Mesendoderm (in vitro differentiated cells): Measurements from ENCODE around the gene RASA3.
A peak's percentile ranks its signal among the peaks of the same experiment; 100 is the strongest.

Source experiments
- DNase-seq: peaks from one replicate; pipeline ENCODE4 v3.0.0; 2013
- H2AK5ac ChIP-seq: 2 replicates; pipeline ENCODE4 v1.6.1; 2013; ENCODE audit warnings: low read length, inconsistent platforms
- H2BK120ac ChIP-seq: 2 replicates; pipeline ENCODE4 v1.6.1; 2013; ENCODE audit warnings: low read depth, mild to moderate bottlenecking, low read length, moderate library complexity, mixed read lengths
- H2BK15ac ChIP-seq: replicated peaks from 2 replicates; pipeline ENCODE4 v1.6.1; 2013; ENCODE audit warnings: low read depth, mild to moderate bottlenecking, moderate library complexity
- H2BK5ac ChIP-seq: 2 replicates; pipeline ENCODE4 v1.6.1; 2013; ENCODE audit warnings: low read length, inconsistent platforms
- H3K18ac ChIP-seq: 2 replicates; pipeline ENCODE4 v1.6.1; 2013; ENCODE audit warnings: mild to moderate bottlenecking, low read length, mixed read lengths
- H3K23ac ChIP-seq: one replicate; pipeline ENCODE4 v1.6.1; 2013; ENCODE audit warnings: low read length
- H3K27ac ChIP-seq: 2 replicates; pipeline ENCODE4 v1.5.1; 2013; ENCODE audit warnings: low read depth, mild to moderate bottlenecking, inconsistent platforms, low read length, moderate library complexity
- H3K27me3 ChIP-seq: 2 replicates; pipeline ENCODE4 v1.6.1; 2013; ENCODE audit warnings: low read length, control low read depth, mild to moderate bottlenecking, inconsistent platforms; ENCODE audit not compliant: insufficient read depth, poor library complexity
- H3K36me3 ChIP-seq: 2 replicates; pipeline ENCODE4 v1.6.1; 2013; ENCODE audit warnings: low read length, inconsistent platforms; ENCODE audit not compliant: control insufficient read depth, insufficient read depth
- H3K4ac ChIP-seq: one replicate; pipeline ENCODE4 v1.6.1; 2013; ENCODE audit warnings: low read depth, mild to moderate bottlenecking, low read length, moderate library complexity
- H3K4me1 ChIP-seq: 2 replicates; pipeline ENCODE4 v1.6.1; 2013; ENCODE audit warnings: low read depth, low read length, inconsistent platforms; ENCODE audit not compliant: control insufficient read depth
- H3K4me2 ChIP-seq: 2 replicates; pipeline ENCODE4 v1.6.1; 2013; ENCODE audit warnings: low read length
- H3K4me3 ChIP-seq: 2 replicates; pipeline ENCODE4 v1.5.1; 2013; ENCODE audit warnings: mild to moderate bottlenecking, low read length
- H3K56ac ChIP-seq: one replicate; pipeline ENCODE4 v1.6.1; 2013; ENCODE audit warnings: low read length
- H3K79me1 ChIP-seq: 2 replicates; pipeline ENCODE4 v1.6.1; 2013; ENCODE audit warnings: low read length, inconsistent platforms
- H3K79me2 ChIP-seq: 2 replicates; pipeline ENCODE4 v1.6.1; 2013; ENCODE audit warnings: mild to moderate bottlenecking, low read length; ENCODE audit not compliant: control insufficient read depth, insufficient read depth
- H3K9ac ChIP-seq: 2 replicates; pipeline ENCODE4 v1.6.1; 2013; ENCODE audit warnings: low read length, inconsistent platforms
- H4K5ac ChIP-seq: one replicate; pipeline ENCODE4 v1.6.1; 2013; ENCODE audit warnings: low read length
- H4K8ac ChIP-seq: one replicate; pipeline ENCODE4 v1.6.1; 2013; ENCODE audit warnings: low read depth, mild to moderate bottlenecking, control low read depth, low read length, moderate library complexity
- WGBS: extraction: QIAGEN DNeasy Blood & Tissue Kit; methylation state at CpG from one replicate; pipeline ENCODE4 v1.1.7; 2013; ENCODE audit warnings: low lambda C conversion rate, missing lambda C conversion rate; ENCODE audit not compliant: insufficient coverage; ENCODE audit errors: extremely low coverage; 5-methylcytosine and 5-hydroxymethylcytosine counted together

RASA3 gene

GRCh38 chr13:114071991-114072390 is 60.4 kb downstream of the RASA3 start:
- no peak overlapping the region for H3K27ac ChIP-seq
- WGBS: no CpG with 5 or more reads among the region's 14 CpGs

GRCh38 chr13:114071410-114071809 is 61.0 kb downstream of the RASA3 start:
- Histone ChIP-seq H3K18ac (no peak overlapping the region), H4K8ac (no peak overlapping the region), H3K27me3 (no peaks in the 10 kb centered on the region), H3K23ac (no peak overlapping the region), H3K36me3 (no peaks in the 10 kb centered on the region), H3K79me2 (no peaks in the 10 kb centered on the region), H3K4me3 (no peak overlapping the region), H2BK15ac (no peak overlapping the region), H3K79me1 (no peaks in the 10 kb centered on the region), H4K5ac (no peak overlapping the region), H2BK120ac (no peak overlapping the region), H3K4me1 (no peaks in the 10 kb centered on the region), H3K4ac (no peak overlapping the region), H2AK5ac (no peak overlapping the region), H3K56ac (no peak overlapping the region), H3K27ac (no peak overlapping the region), H3K4me2 (no peak overlapping the region), H2BK5ac (no peak overlapping the region), H3K9ac (no peak overlapping the region)
- DNase-seq: peak; percentile 37
- no CpG with 5 or more reads among the region's 10 CpGs for WGBS

More at GRCh38 chr13:114071991-114072390, 60.4 kb downstream of the RASA3 start:
- Histone ChIP-seq H3K27me3 (no peaks in the 10 kb centered on the region), H3K4ac (no peak overlapping the region), H3K4me2 (no peak overlapping the region), H3K9ac (no peak overlapping the region), H2BK5ac (no peak overlapping the region), H2BK120ac (no peak overlapping the region), H3K4me3 (no peak overlapping the region), H3K79me1 (no peaks in the 10 kb centered on the region), H2BK15ac (no peak overlapping the region), H3K36me3 (no peaks in the 10 kb centered on the region), H3K4me1 (no peaks in the 10 kb centered on the region), H4K8ac (no peak overlapping the region), H3K18ac (no peak overlapping the region), H4K5ac (no peak overlapping the region), H3K79me2 (no peaks in the 10 kb centered on the region), H3K23ac (no peak overlapping the region), H2AK5ac (no peak overlapping the region), H3K56ac (no peak overlapping the region)
- DNase-seq: no peak

- Histone ChIP-seq H2BK5ac (no peak overlapping the region), H2BK120ac (no peak overlapping the region), H4K5ac (no peak overlapping the region), H3K27me3 (no peaks in the 10 kb centered on the region), H3K79me1 (no peaks in the 10 kb centered on the region), H2AK5ac (no peak overlapping the region), H3K23ac (no peak overlapping the region), H3K9ac (no peak overlapping the region), H3K4me3 (no peak overlapping the region), H3K4me1 (peaks cover 3% of the 10 kb centered on the region), H3K79me2 (no peaks in the 10 kb centered on the region), H4K8ac (no peak overlapping the region), H3K27ac (no peak overlapping the region), H3K36me3 (no peaks in the 10 kb centered on the region), H3K4me2 (no peak overlapping the region), H3K4ac (no peak overlapping the region), H3K56ac (no peak overlapping the region), H3K18ac (no peak overlapping the region), H2BK15ac (no peak overlapping the region)
- DNase-seq: no peak
- WGBS: no CpG with 5 or more reads among the region's 40 CpGs
Observed at GRCh38 chr13:114070098-114070799, 62.2 kb downstream of the RASA3 start.

- Histone ChIP-seq H3K56ac (no peak overlapping the region), H3K79me1 (no peaks in the 10 kb centered on the region), H3K27me3 (no peaks in the 10 kb centered on the region), H3K23ac (no peak overlapping the region), H3K36me3 (no peaks in the 10 kb centered on the region), H3K4me3 (no peak overlapping the region), H2BK120ac (no peak overlapping the region), H2AK5ac (no peak overlapping the region), H4K8ac (no peak overlapping the region), H4K5ac (no peak overlapping the region), H3K18ac (no peak overlapping the region), H3K79me2 (no peaks in the 10 kb centered on the region), H3K4ac (peak overlapping the region; percentile 61), H3K4me2 (no peak overlapping the region), H3K27ac (peak overlapping the region; percentile 5), H2BK5ac (no peak overlapping the region), H3K4me1 (peaks cover 7% of the 10 kb centered on the region), H3K9ac (no peak overlapping the region), H2BK15ac (no peak overlapping the region)
- DNase-seq: no peak
- WGBS: no CpG with 5 or more reads among the region's 32 CpGs
Observed at GRCh38 chr13:114069376-114070097, 62.9 kb downstream of the RASA3 start.

- Histone ChIP-seq H3K27me3 (no peaks in the 10 kb centered on the region), H3K36me3 (no peaks in the 10 kb centered on the region), H3K18ac (no peak overlapping the region), H3K23ac (no peak overlapping the region), H3K4me1 (peaks cover 9% of the 10 kb centered on the region), H3K79me2 (no peaks in the 10 kb centered on the region), H2BK15ac (no peak overlapping the region), H2BK5ac (no peak overlapping the region), H3K4me3 (no peak overlapping the region), H4K5ac (no peak overlapping the region), H3K27ac (peak overlapping the region; percentile 5), H4K8ac (no peak overlapping the region), H3K4me2 (no peak overlapping the region), H3K9ac (peak overlapping the region; percentile 10), H3K79me1 (peaks cover 3% of the 10 kb centered on the region), H2AK5ac (no peak overlapping the region), H2BK120ac (peak overlapping the region; percentile 8), H3K56ac (peak overlapping the region; percentile 65), H3K4ac (no peak overlapping the region)
- WGBS: no CpG with 5 or more reads among the region's 19 CpGs
- peak; percentile 81 for DNase-seq
Observed at GRCh38 chr13:114068656-114069318, 63.6 kb downstream of the RASA3 start.
